Lung (tissue), 13 donors: ENCODE data around the gene APBB2. TPM values are rescaled to one million over a fixed set of nuclear protein-coding genes. Genes with fewer than 3 reads are reported as not detected.

Experiments
- ATAC-seq: fragments of 200-7000 bp; cut with Tn5 transposase; one replicate; pipeline ENCODE4 v1.9.1; 2020; ENCODE audit warnings: moderate number of reproducible peaks; ENCODE audit not compliant: insufficient read depth, low FRiP score
- DNase-seq, 3 donors: peaks; one replicate each; pipeline ENCODE4 v3.0.0-alpha.2; 2013 to 2017
- H3K27ac ChIP-seq, 2 donors: one replicate each; pipeline ENCODE4 v1.5.1; 2013; ENCODE audit warnings: mild to moderate bottlenecking in 2 of 2, moderate library complexity in 2 of 2, control low read depth in 1 of 2, inconsistent platforms in 1 of 2, low read depth in 1 of 2, low read length in 1 of 2
- H3K27me3 ChIP-seq, 3 donors: one replicate each; pipeline ENCODE4 v1.5.1; 2013; ENCODE audit warnings: low read length in 2 of 3; ENCODE audit not compliant: control insufficient read depth in 3 of 3, insufficient read depth in 3 of 3
- H3K36me3 ChIP-seq, 4 donors: one replicate each; pipeline ENCODE4 v1.5.1; 2013; ENCODE audit warnings: low read length in 4 of 4, mild to moderate bottlenecking in 1 of 4, moderate library complexity in 1 of 4; ENCODE audit not compliant: control insufficient read depth in 4 of 4, insufficient read depth in 4 of 4
- H3K4me1 ChIP-seq, 5 donors: one replicate each; pipeline ENCODE4 v1.5.1; 2013; ENCODE audit warnings: low read length in 5 of 5, mild to moderate bottlenecking in 2 of 5, moderate library complexity in 1 of 5; ENCODE audit not compliant: control insufficient read depth in 5 of 5, insufficient read depth in 5 of 5
- H3K4me3 ChIP-seq: one replicate; pipeline ENCODE4 v1.5.1; 2013; ENCODE audit warnings: mild to moderate bottlenecking, control low read depth, moderate library complexity
- H3K9ac ChIP-seq, 2 donors: one replicate each; pipeline ENCODE4 v1.5.1; 2013; ENCODE audit warnings: low read length in 2 of 2, control low read depth in 1 of 2; ENCODE audit not compliant: insufficient read depth in 1 of 2
- H3K9me3 ChIP-seq, 4 donors: one replicate each; pipeline ENCODE4 v1.5.1; 2013; ENCODE audit warnings: low read length in 3 of 4, mild to moderate bottlenecking in 1 of 4, moderate library complexity in 1 of 4; ENCODE audit not compliant: control insufficient read depth in 4 of 4, insufficient read depth in 3 of 4
- CTCF ChIP-seq: IDR thresholded peaks from 2 replicates; pipeline ENCODE4 v1.5.1; 2012; ENCODE audit warnings: mild to moderate bottlenecking; ENCODE audit errors: control extremely low read depth, extremely low read depth
- WGBS, 2 donors: extraction: QIAGEN DNeasy Blood & Tissue Kit; methylation state at CpG; one replicate each; pipeline ENCODE4 v1.1.7; 2013; 5-methylcytosine and 5-hydroxymethylcytosine counted together
- polyA plus RNA-seq, 2 donors: library from polyadenylated mRNA; stranded (reverse); fragments of 200-250 nt; gene quantifications; one replicate each; pipeline ENCODE4 v1.2.1, GENCODE V29; 2013
- small RNA-seq: library from RNA; depleted of rRNA; stranded (forward); fragments of <200 nt; gene quantifications from one replicate; pipeline ENCODE3, GENCODE V24; 2014; ENCODE audit warnings: low replicate concordance
- total RNA-seq, 2 donors: library from RNA; depleted of rRNA in 1 of 2; stranded (reverse); fragments of >200 nt in 1 of 2; gene quantifications; one replicate each; pipeline ENCODE4 v1.2.1, GENCODE V29; 2014 to 2021
- donor health status: control.
- donor health status: control.
- donor health status: Bipolar disorder and iron deficiency.
- donor health status: healthy.
- donor health status: DM: yes; HTN: yes; CAD: no.

APBB2 gene
- total and polyA plus RNA-seq, 4 donors: 13.3 to 99.0 (median 40.4) TPM

DNA sequence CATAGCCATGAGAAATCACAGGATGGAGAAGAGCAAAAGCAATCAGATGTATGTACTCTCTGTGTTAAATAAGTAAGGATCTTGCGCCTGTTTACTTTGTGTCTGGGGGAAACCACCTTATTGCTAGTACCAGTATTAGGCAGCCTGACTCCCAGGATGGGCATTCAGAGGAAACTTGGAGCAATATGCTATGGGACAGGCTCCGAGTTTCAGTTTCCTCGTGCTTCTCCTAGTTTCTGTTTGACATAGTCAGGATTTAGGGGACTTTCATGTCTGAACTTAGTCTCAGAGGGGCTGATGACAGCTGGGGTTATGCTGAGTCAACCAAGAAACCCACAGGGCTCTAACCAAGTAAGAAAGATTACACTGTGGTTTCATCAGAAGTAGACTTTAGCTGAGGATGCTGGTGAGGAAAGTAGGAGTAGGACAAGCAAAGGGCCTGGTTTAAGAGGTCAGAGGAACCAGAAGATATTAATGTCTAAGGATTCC lies 451.1 kb downstream of the APBB2 start:
- ATAC-seq (no peak), DNase-seq (no peak)
- Histone ChIP-seq H3K4me1 (no peaks in the 10 kb centered on the region), H3K4me3 (no peak overlapping the region), H3K36me3 (no peaks in the 10 kb centered on the region), H3K27me3 (no peaks in the 10 kb centered on the region), H3K27ac (no peak overlapping the region), H3K9ac (no peak overlapping the region), H3K9me3 (no peaks in the 10 kb centered on the region)
- no peak for TF ChIP-seq CTCF
- WGBS, 2 donors: 44 to 69% methylated on average over 3 of the region's 3 CpGs

Small RNAs within 50 kb of the gene (small RNA-seq; reads per million reads assigned to genes)
- gene RF00019: not detected
- gene RNA5SP160: not detected
- gene RNU6-1195P: not detected
- gene RNU6-836P: not detected

Other genes with a start within 250 kb of the APBB2 start
- gene UCHL1, start 42.4 kb upstream of the APBB2 start, total RNA-seq: 10 to 100 TPM in 1 of 2 donors, 1 to 10 TPM in 1; 6.9 to 17.2 TPM
- gene UCHL1, start 42.4 kb upstream of the APBB2 start, polyA plus RNA-seq: 10 to 100 TPM in 1 of 2 donors, 1 to 10 TPM in 1; 9.8 to 38.2 TPM